ENCODE measurements around the gene RINT1.

Gene RINT1

DNA sequence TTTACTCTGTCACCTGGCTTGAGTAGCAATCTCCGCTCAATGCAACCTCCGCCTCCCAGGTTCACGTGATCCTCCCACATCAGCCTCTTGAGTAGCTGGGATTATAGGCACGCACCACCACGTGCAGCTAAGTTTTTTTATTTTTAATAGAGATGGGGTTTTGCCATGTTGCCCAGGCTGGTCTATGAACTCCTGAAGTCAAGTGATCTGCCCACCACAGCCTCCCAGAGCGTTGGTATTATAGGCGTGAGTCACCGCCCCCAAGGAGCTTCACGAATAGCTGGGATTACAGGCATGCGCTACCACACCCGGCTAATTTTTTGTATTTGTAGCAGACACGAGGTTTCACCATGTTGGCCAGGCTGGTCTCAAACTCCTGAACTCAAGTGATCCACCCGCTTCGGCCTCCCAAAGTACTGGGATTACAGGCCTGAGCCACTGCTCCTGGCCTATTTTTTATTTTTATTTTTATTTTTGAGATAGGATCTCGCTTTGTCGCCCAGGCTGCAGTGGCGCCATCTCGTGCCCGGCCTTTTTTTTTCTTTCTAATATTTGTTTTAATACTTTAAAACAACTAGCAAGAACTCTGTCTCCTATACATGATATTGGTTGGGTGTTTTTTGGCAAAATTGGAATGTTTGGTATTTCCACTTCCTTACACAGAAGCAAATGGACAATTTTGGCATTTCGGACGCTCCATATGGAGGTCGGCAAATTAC is 48.2 kb downstream of the RINT1 start:
- no peak overlapping the region for H3K27ac Mint-ChIP-seq
- H3K27me3 Mint-ChIP-seq (ENCODE audit: low read depth, poor library complexity), result peaks cover 4% of the 10 kb centered on the region
- peaks cover 20% of the 10 kb centered on the region for H3K4me1 Mint-ChIP-seq
- H3K36me3 Mint-ChIP-seq (ENCODE audit: low read depth), result no peaks in the 10 kb centered on the region
- DNase-seq, result no peak
- TF ChIP-seq, protein P1, sequence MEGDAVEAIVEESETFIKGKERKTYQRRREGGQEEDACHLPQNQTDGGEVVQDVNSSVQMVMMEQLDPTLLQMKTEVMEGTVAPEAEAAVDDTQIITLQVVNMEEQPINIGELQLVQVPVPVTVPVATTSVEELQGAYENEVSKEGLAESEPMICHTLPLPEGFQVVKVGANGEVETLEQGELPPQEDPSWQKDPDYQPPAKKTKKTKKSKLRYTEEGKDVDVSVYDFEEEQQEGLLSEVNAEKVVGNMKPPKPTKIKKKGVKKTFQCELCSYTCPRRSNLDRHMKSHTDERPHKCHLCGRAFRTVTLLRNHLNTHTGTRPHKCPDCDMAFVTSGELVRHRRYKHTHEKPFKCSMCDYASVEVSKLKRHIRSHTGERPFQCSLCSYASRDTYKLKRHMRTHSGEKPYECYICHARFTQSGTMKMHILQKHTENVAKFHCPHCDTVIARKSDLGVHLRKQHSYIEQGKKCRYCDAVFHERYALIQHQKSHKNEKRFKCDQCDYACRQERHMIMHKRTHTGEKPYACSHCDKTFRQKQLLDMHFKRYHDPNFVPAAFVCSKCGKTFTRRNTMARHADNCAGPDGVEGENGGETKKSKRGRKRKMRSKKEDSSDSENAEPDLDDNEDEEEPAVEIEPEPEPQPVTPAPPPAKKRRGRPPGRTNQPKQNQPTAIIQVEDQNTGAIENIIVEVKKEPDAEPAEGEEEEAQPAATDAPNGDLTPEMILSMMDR (IDR thresholded peaks at IDR 0.05), result no peak
- peaks cover 17% of the 10 kb centered on the region for H3K9me3 Mint-ChIP-seq
- H3K4me3 Mint-ChIP-seq, result peak overlapping the region; percentile 81

DNA sequence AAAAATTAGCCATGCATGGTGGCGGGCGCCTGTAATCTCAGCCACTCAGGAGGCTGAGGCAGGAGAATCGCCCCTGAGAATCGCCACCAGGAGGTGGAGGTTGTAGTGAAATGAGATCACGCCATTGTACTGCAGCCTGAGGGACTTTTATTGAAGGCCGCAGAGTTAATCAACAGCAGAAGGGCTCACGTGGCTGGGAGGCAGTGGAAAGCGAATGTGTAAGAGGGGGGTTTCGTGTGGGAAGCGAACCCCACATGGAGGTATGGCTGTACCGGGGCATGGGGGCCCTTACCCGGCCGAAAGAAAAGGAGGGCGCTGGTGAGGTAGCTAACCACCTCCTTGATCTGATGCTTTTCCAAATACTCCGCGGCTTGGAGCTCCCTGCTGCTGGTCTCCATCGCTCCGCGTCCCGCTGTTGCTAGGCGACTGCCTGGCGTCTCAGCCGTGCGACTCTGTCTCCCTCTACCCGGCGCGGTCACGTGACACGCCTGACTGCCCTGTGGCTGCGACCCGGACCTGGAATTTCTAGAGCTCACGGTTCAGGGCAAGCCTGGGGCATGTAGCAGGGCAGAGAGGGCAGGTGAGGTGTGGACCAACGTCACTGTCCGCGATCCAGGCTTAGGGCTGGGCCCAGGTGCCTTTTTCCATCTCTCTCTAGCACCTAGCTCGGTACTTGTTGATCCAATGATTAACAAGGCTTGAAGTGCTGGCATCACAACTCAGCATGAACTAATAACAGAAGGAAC is 49.2 kb downstream of the RINT1 start, which contains the start of gene EFCAB10:
Gene EFCAB10, minus strand, starts transcription at position 428 of the 746 bp plus-strand sequence. Its CDS starts 30 bp downstream, at position 398.
- Mint-ChIP-seq H3K27ac (no peak within 1 kb of the TSS), H3K4me1 (peaks cover 23% of the 10 kb centered on the region)

DNA sequence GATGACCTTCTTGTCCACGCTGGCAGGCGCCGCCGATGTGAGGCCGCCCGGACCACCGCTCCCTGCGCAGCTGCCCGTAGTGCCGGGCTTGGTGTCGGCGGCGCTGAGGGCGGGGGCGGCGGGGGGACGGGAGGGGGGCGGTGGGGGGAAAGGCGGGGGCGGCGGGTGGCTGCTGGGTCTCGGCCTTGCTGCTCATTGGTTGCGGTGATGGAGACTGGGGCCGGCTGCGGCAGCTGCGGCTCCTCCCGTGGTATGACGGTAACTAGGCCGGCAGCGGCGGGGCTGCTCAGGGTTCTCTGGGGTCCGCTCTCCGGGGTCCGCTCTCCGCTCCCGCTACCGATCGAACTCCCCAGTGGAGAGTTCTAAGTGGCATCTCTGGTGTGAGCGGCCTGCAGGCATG is 51.1 kb downstream of the RINT1 start:
- TF ChIP-seq, protein P1 (IDR thresholded peaks at IDR 0.05), result no peak
- DNase-seq, result no peak
- peaks cover 17% of the 10 kb centered on the region for H3K9me3 Mint-ChIP-seq
- H3K36me3 Mint-ChIP-seq (ENCODE audit: low read depth), result no peaks in the 10 kb centered on the region
- peaks cover 40% of the 10 kb centered on the region for H3K4me1 Mint-ChIP-seq
- H3K27me3 Mint-ChIP-seq (ENCODE audit: low read depth, poor library complexity), result peaks cover 4% of the 10 kb centered on the region
- no peak overlapping the region for H3K27ac Mint-ChIP-seq
- H3K4me3 Mint-ChIP-seq, result no peak overlapping the region

More for the DNA sequence above, 49.2 kb downstream of the RINT1 start, which contains the start of gene EFCAB10:
- Mint-ChIP-seq H3K36me3 (ENCODE audit: low read depth) (no peaks in the 10 kb centered on the region), H3K4me3 (peak within 1 kb of the TSS; percentile 81), H3K27me3 (ENCODE audit: low read depth, poor library complexity) (peaks cover 4% of the 10 kb centered on the region), H3K9me3 (peaks cover 17% of the 10 kb centered on the region)
- TF ChIP-seq, protein P1 (IDR thresholded peaks at IDR 0.05), result no peak
- DNase-seq, result peak; percentile 92

DNA sequence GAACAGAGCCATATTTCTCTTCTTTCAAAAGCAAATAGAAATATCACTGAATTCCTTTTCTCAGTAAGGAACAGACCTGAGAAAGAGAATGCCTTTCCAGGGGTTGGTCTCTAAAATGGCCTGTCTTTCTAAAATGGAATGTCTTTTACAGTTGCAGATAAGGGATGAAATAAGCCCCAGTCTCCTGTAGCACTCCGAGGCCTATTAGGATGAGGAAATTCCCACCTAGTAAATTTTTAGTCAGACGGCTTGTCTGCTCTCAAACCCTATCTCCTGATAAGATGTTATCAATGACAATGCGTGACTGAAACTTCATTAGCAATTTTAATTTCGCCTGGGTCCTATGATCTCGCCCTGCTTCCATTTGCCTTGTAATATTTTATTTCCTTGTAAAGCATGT is 52.2 kb downstream of the RINT1 start:
- H3K4me3 Mint-ChIP-seq, result no peak overlapping the region
- no peak overlapping the region for H3K27ac Mint-ChIP-seq
- H3K36me3 Mint-ChIP-seq (ENCODE audit: low read depth), result no peaks in the 10 kb centered on the region
- peaks cover 4% of the 10 kb centered on the region for H3K27me3 Mint-ChIP-seq (ENCODE audit: low read depth, poor library complexity)
- DNase-seq, result no peak
- TF ChIP-seq, protein P1 (IDR thresholded peaks at IDR 0.05), result no peak
- peaks cover 17% of the 10 kb centered on the region for H3K9me3 Mint-ChIP-seq
- peaks cover 47% of the 10 kb centered on the region for H3K4me1 Mint-ChIP-seq

DNA sequence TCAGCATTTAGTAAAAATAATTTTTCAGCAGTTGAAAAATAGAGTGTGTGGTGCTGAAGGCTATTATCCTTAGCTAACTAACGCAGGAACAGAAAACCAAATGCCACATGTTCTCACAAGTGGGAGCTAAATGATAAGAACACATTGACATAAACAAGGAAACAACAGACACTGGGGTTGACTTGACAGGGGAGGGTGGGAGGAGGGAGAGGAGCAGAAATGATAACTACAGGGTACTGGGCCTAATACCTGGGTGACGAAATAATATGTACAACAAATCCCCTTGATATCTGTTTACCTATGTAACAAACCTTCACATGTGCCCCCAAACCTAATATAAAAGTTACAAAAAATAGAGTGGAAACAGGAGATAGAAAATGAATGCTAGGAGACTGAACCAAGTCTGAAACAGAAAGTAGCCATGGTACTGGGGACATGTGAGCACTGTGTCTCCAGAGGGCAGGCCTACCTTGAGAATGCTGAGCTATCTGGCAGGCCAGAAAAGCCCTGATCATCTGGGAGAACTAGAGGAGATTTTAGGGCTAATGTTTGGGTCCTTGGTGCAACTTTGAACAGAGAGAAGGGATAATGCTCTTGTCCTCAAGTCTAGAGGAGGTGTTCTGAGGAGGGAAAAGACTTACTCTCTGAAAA is 54.0 kb downstream of the RINT1 start:
- TF ChIP-seq, protein P1 (IDR thresholded peaks at IDR 0.05), result no peak
- no peak for DNase-seq
- H3K27ac Mint-ChIP-seq, result peak overlapping the region; percentile 39
- H3K4me3 Mint-ChIP-seq, result no peak overlapping the region
- peaks cover 49% of the 10 kb centered on the region for H3K4me1 Mint-ChIP-seq
- peaks cover 17% of the 10 kb centered on the region for H3K9me3 Mint-ChIP-seq
- no peaks in the 10 kb centered on the region for H3K27me3 Mint-ChIP-seq (ENCODE audit: low read depth, poor library complexity)
- H3K36me3 Mint-ChIP-seq (ENCODE audit: low read depth), result no peaks in the 10 kb centered on the region
